Fibroblast of skin of back (primary cell): Measurements from ENCODE around the gene CRYBA4.
A peak's percentile ranks its signal among the peaks of the same experiment; 100 is the strongest.

ENCODE experiments used
- DNase-seq: peaks from one replicate; pipeline ENCODE4 v3.0.0-alpha.2; 2013

The CRYBA4 gene

DNA sequence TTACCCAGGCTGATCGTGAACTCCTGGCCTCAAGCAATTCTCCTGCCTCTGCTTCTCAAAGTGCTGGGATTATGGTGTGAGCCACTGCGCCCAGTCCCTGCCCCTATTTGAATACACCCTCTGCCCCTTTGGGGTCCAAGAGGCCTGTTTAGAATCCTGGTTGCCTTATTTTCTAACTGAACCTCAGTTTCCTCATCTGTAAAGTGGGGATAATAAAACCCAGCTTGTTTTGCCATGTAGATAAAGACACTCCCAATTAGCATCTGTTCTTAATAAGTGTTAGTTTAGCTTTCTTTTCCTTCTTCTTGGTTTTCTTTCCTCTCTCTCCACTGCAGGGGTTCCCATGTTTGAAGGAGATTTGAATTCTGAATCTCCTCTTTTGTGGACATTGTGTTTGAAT is 40.4 kb downstream of the CRYBA4 start:
- no peak for DNase-seq

DNA sequence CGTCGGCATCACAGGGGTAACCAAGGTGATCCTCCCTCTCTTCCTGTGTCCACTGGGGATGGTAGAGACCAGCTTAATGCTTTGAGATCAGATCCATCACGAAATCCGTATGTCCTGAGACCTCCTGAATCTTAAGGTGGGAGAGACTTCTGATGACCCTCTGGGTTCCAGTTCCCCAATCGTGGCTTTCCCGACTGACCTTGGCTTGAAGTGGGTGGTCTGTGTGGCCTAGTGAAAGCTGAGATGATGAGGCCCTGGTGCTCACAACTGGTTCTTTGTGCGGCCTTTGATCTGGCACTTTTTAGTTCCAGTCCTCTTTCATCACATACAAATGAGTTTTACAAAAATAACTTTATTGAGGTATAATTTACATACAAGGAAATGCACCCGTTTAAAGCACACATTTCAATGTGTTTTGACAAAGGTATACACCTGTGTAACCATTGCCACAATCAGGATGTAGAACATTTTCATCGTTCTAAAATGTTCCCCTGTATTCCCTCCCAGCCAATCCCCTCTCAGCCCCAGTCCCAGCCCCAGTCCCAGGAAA is 41.7 kb downstream of the CRYBA4 start:
- no peak for DNase-seq

DNA sequence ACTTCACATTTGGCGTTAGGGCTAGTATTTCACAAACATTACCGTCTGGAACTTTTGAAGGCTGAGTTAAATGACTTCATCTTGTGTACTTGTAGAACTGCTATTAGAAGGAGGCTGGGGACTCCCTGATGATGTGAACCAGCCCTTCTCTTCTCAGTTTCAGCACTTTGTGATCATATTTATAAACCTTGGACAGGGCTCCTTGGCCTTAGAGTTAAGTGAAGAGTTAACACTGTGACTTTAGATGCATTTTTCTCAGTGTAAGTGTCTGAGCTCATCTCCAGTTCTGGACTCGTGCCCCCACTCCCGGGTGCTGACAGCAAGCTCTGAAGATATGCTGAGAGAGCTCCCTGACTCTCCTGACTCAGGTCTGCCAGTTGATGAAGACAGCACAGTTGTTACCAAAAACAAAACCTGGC is 44.1 kb downstream of the CRYBA4 start:
- peak; percentile 66 for DNase-seq

DNA sequence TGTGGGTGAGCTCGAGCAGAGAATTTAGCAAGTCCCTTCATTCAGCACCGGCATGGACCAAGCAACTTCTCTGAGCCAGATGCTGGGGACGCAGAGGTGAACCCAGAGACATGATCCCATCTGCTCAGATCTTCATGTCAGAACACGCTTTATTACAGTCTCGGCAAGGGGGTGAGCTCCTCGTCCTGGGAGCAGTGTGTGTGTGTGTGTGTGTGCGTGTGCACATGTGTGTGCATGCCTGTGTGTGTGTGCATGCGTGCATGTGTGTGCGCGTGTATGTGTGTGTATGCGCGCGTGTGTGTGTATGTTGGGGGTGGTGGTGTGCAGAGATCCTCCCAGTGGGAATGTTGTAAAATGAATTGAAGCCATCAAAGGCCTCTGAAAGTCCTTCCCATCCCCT is 45.4 kb downstream of the CRYBA4 start:
- no peak for DNase-seq

DNA sequence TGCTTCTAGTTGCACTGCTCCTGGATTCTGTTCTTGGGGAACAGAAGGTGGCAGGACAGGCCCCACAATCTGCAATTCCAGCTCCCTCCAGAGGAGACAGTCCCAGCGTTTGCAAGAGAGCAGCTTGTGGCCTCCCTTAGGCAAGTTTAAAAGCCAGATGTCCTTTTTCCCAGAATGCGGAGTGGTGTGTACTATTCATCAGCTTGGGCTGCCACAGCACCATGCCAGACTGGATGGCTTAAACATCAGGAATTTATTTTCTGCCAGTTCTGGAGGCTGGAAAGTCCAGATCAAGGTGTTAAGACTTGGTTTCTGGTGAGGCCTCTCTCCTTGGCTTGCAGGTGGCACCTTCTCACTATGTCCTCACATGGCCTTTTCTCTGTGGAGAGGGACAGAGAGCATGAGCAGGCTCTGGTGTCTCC is 47.3 kb downstream of the CRYBA4 start:
- peak; percentile 60 for DNase-seq

DNA sequence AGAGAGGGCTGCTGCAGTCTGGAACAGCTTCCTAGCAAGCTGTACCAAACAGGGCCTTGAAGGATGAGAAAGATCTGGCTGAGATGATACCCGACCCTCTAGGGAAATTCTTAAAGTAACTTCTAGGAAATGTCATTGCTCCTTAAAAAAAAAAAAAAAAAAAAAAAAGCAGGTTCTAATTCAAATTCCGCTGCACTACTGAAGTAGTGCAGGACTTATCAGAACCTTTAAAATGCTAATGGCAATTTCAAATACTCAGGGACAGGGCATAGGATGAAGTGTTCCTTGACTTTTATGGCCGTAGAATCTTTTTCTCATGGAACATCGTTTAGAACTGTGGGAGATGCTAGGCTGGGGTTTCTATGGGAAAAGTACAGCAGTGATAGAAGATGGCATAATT is 48.7 kb downstream of the CRYBA4 start:
- DNase-seq = no peak

DNA sequence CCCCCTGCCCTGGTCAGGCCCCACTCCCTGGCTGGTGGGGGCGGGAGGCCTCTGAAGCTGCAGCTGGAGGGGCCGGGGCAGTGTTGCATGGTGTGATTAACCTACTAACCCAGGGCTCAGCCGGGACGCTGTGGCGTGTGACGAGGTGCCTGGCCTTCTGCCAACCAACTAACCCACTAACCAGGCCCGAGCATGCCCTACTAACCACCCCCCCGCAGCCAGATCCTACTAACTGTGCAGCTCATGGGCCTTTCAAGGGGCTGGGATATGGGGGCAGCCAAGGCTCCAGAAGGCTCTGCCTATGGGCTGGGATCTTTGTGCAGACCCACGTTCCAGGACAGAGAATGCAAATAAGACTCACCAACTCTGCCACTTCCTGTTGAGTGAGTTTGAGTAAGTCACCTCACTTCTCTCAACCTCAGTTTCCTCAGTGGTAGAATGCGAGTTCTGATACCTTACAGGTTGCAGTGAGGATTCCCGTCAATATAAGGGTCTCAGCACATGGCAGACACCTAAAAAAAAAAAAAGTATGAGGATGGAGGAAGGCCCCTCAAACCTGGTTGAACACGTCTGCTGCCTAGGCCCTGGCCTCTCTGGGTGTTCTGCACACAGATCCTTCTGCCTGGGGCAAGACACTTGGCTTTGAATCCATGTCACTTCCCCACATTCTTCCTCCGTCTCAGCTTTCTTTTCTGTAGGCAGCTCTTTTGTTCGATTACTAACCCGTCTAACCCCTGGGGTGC is 49.7 kb downstream of the CRYBA4 start:
- DNase-seq = no peak

DNA sequence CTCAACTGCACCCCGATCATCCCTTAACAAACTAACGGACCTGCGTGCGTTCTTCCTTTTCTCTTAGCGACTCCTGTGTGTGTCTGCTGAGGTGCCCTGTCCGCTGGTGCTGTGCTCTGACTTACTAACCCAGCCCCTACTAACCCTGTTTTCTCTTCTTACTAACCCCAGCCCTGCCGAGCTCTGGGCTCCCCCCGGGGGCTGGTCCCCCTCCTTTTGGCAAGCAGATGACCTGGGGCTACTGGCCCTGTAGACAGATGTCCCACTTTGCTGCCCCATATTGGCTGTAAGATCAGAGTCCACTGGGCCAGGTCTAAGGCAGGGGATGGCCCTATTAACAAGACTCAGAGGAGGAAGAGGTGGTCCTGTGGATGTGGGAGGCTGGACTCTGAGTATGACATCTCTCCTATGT is 50.3 kb downstream of the CRYBA4 start:
- no peak for DNase-seq

DNA sequence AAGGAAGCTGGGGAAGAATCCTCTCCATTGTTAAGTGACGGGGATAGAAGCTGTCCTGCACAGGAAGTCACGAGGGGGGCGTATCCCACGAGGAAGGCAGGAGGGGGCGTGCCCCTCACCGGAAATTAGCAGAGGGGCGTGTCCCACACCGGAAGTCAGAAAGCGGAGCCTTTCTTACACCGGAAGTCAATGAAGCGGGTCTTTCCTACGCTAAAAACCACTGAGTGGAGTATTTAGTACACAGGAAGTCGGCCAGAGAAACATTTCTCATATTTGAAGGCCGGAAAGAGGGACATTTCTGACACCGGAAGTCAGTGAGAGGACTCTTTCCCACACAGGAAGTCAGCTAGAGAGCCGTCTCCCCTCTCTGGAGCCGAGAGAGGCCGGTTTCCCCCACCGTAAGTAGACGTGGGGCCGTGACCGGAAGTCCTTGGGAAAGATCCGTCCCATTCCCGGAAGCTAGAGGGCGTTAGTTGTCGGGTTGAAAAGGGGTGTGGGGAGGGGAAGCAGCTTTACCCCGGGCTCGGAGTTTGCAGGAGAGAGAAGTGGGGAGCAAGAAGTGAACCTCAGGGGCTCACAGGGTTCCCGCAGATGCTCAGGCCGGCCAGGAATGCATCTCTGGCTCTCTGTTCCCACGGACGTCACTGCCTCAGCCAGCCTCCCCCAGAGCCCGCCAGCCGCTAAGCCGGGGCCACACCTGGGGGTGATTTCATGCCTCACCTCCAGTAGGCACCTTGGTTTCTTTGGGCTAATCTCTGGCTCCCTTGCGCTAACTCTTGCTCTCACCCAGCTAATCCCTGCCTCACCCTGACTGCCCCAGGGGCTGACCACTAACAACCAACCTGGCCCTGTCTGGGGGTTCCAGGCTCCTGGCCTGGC is 51.1 kb downstream of the CRYBA4 start:
- peak; percentile 97 for DNase-seq

DNA sequence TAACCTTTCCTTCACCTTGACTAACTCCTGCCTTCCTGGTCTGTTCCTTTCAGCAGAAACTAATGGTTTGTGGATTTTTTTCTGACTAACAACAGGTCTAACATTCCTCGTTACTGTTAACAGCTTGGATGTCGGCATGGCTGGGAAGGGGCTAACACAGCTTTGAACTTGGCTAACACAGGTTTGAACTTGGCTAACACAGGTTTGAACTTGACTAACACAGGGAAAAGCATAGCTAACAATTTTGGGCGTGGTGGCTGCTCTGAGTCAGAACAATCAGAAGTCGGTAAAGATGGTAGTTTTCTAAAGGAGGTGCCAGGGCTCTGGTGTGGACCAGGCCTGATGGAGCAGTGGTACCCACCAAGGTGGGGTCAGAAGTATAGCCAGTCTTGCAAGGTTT is 51.7 kb downstream of the CRYBA4 start:
- peak; percentile 48 for DNase-seq

DNA sequence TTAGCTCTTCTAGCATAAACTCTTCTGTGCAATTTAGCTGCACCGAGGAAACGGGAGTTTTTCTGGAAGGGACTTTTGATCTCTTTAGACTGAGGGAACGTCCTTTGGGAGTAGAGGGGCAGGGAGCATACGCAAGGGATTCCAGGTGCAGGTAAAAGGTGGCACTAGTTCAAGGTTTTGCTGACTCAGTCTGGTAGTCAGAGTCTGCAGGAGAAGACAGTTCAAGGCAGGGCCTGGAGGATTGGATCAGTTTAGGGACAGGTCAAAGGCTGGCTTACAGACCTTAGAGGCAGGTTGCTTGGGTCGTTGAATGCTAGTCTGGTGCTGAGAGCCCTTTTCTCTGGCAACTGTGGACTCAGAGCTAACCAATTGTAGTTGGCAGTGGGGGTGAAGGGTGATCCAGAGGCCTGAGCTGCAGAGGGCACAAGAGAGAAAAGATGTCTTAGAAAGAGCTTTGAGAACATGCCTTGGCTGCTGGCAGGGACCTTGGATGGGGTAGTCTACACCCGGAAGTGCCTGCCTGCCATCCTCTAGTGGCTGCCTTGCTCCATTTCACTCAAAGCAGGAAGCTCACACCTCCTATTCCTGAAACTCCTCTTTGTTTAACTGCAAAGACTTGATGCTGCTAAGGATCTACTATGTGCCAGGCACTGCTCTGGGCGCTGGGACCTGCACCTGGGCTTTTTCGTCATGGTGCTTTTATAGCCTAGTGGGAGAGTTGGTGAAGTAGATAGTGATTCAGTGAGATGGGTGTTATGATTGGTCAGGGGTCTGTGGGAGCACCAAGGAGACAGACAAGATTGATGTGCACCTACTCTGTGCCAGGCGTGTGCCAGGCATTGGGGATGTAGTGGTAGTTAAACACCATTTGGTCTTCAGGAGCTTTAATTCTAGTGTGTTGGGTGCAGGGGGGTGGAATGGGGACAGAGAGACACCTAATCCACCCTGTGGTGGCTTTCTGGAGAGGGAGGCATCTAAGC is 52.7 kb downstream of the CRYBA4 start:
- DNase-seq = no peak

DNA sequence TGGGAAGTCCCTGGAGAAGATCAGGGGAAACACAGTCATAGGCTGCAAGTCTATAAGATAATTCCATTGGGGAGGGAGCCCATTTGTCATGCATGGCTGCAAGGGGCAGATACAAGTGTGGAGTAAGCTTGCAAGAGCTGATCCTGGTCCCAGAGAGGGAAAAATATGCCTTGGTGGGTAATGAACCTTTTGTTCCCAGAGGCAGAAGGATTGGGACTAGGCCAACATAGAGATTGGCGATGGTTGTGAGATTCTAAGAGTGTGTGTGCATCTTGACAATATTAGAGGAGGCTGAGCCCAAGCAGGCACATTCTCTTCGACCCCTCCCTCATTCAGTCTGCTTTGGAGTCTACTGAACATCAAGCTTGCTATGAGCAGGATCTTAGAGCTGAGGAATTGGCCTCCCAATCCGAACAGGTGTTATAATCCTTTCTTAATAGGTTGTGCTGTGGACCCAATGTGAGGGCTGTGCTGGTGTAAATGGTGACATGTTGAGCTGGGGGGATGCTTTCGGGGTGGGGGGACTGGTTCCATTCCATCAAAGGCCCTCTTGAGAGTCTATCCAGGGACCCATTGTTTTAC is 54.0 kb downstream of the CRYBA4 start:
- DNase-seq = no peak

DNA sequence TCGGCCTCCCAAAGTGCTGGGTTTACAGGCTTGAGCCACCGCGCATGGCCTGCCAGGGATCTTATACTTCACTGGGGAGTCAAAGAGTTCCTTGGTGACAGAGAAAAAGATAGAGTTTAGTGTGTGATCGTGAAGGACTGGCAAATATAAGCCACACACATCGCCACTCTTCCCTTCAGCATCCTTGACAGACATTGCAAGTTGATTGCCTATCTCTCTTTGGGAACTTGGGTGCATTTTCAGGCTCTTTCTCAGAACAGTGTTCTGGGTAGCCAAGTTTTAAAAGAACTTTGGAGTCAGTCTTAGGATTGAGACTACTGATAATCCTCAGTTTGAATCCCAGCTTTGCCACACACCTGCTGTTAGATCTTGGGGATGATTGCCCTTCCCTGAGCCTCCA is 55.5 kb downstream of the CRYBA4 start:
- no peak for DNase-seq

DNA sequence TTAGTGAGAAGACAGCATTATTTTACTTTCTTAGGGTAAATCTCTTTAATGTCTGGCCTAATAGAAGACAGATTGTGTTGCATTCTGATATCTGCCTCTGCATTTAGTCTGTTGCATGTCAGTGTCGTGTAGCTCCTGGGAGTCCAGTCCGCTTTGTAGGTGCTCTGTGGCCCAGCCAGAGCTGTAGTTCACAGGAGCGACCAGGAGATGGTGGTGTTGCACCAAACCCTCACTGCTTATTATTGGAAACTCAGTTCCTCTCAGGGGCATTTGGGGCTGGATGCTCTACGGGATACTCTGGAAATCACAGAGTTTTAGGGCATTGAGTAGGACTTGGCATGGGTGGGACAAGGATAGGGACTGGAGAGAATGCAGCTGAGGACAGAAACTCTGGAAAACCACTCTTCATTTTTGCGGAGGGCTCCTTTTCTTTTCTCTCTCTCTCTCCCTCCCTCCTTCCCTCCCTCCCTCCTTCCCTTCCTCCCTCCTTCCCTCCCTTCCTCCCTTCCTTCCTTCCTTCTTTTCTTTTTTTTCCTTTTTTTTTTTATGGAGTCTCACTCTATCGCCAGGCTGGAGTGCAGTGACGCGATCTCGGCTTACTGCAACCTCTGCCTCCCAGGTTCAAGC is 57.4 kb downstream of the CRYBA4 start:
- DNase-seq = peak; percentile 80
